K562 (cell line): Measurements from ENCODE around the gene PMM1. TPM values are rescaled to one million over a fixed set of nuclear protein-coding genes. Genes with fewer than 3 reads are reported as not detected.

ENCODE experiments used
- ATF1 ChIP-seq, 2 experiments: fragments of 450-650 bp in 1 of 2; IDR thresholded peaks; 2 replicates each; pipeline ENCODE4 v1.6.1; 2016; ENCODE audit warnings: missing compliant biosample characterization in 1 of 2, missing genetic modification characterization in 1 of 2
- CBX1 ChIP-seq: sonication (generic); IDR thresholded peaks from 2 replicates; pipeline ENCODE4 v1.6.1; 2016; ENCODE audit warnings: antibody characterized with exemption, low read depth, mild to moderate bottlenecking
- CCAR2 ChIP-seq: fragments of 200-400 bp; formaldehyde crosslinking; IDR thresholded peaks from 2 replicates; pipeline ENCODE4 v1.6.1; 2017; ENCODE audit warnings: mild to moderate bottlenecking, low read depth, low read length
- GTF2E2 ChIP-seq: fragments of 200-800 bp; sonication (Bioruptor generic); IDR thresholded peaks from 2 replicates; pipeline ENCODE4 v1.6.1; 2016; ENCODE audit warnings: missing genetic modification characterization, missing compliant biosample characterization
- KAT7 ChIP-seq: sonication (generic); formaldehyde crosslinking; IDR thresholded peaks from 2 replicates; pipeline ENCODE4 v1.8.0; 2022; ENCODE audit warnings: missing genetic modification reagents, mild to moderate bottlenecking, borderline replicate concordance
- MYNN ChIP-seq, 2 experiments: sonication (generic); formaldehyde crosslinking in 1 of 2; IDR thresholded peaks; 2 replicates each; pipeline versions ENCODE4 v1.5.0 to v1.6.1; 2016 to 2020; ENCODE audit warnings: antibody characterized with exemption in 1 of 2, missing genetic modification reagents in 1 of 2
- NCOA1 ChIP-seq: fragments of 450-650 bp; IDR thresholded peaks from 2 replicates; pipeline ENCODE4 v1.6.1; 2016; ENCODE audit warnings: low read depth
- NFRKB ChIP-seq: fragments of 450-650 bp; IDR thresholded peaks from 2 replicates; pipeline ENCODE4 v1.6.1; 2016; ENCODE audit warnings: low read depth
- SIX5 ChIP-seq, 2 experiments: IDR thresholded peaks; 2 replicates each; pipeline ENCODE4 v1.6.1; 2011; ENCODE audit warnings: low read length in 2 of 2, borderline replicate concordance in 1 of 2, low read depth in 1 of 2, mild to moderate bottlenecking in 1 of 2, moderate library complexity in 1 of 2; ENCODE audit not compliant: insufficient read depth in 1 of 2
- SMAD2 ChIP-seq: fragments of 150-350 bp; IDR thresholded peaks from 2 replicates; pipeline ENCODE4 v1.6.1; 2014; ENCODE audit warnings: low read depth, mild to moderate bottlenecking, low read length
- XRCC3 ChIP-seq: fragments of 450-650 bp; IDR thresholded peaks from 2 replicates; pipeline ENCODE4 v1.6.1; 2017; ENCODE audit warnings: mild to moderate bottlenecking, moderate library complexity
- ZNF561 ChIP-seq: fragments of 450-650 bp; formaldehyde crosslinking; conservative IDR thresholded peaks from 2 replicates; pipeline ENCODE4 v1.4.0; 2020; ENCODE audit warnings: mild to moderate bottlenecking, moderate library complexity
- ZNF57 ChIP-seq: fragments of 450-650 bp; formaldehyde crosslinking; IDR thresholded peaks from 2 replicates; pipeline ENCODE4 v1.4.0; 2020; ENCODE audit warnings: mild to moderate bottlenecking, moderate library complexity
- ZNF584 ChIP-seq: fragments of 200-800 bp; sonication (Bioruptor generic); IDR thresholded peaks from 2 replicates; pipeline ENCODE4 v1.6.1; 2016; ENCODE audit warnings: low read depth, mild to moderate bottlenecking, missing genetic modification characterization, missing compliant biosample characterization
- polyA plus RNA-seq, 8 experiments: library from polyadenylated mRNA; depleted of rRNA in 4 of 8; stranded (reverse) in 5 of 8; unstranded in 3 of 8; fragments of >200 nt; fragmentation: Nextera tagmentation in 2 of 8; fragmentation: Illumina TruSeq in 1 of 8; extraction: Ambion mirVana in 2 of 8; extraction: Trizol in 1 of 8; gene quantifications; 2 replicates each; pipeline versions ENCODE4 v1.2.1 to v1.2.3, GENCODE V29; 2011 to 2014; ENCODE audit warnings: inconsistent platforms in 1 of 8, missing spikeins in 1 of 8
- total RNA-seq, 7 experiments: library from RNA; depleted of rRNA in 6 of 7; stranded (reverse); fragments of >200 nt in 6 of 7; fragmentation: Illumina TruSeq in 2 of 7; extraction: Trizol in 2 of 7; gene quantifications; 2 replicates each; pipeline versions ENCODE4 v1.2.1 to v1.2.3, GENCODE V29; 2011 to 2021; ENCODE audit warnings: low replicate concordance in 1 of 7
- TF ChIP-seq, protein P1 (sequence below): fragments of 200-800 bp; sonication (Bioruptor generic); IDR thresholded peaks from 2 replicates; pipeline ENCODE4 v1.6.1; 2017; ENCODE audit warnings: missing genetic modification characterization, missing compliant biosample characterization
- TF ChIP-seq, protein P2 (sequence below): sonication (generic); formaldehyde crosslinking; IDR thresholded peaks from 2 replicates; pipeline ENCODE4 v1.8.0; 2022; ENCODE audit warnings: mild to moderate bottlenecking, missing genetic modification reagents, borderline replicate concordance
- TF ChIP-seq, protein P3 (sequence below): sonication (generic); formaldehyde crosslinking; IDR thresholded peaks from 2 replicates; pipeline ENCODE4 v1.8.0; 2022; ENCODE audit warnings: mild to moderate bottlenecking, low read depth, missing genetic modification reagents

Gene PMM1
- total and polyA plus RNA-seq, 9 of the 15 experiments (the other 6 are each of a cell fraction or from before 2014, with no cell fraction given), result 10.2 to 31.7 (median 20.3) TPM

DNA sequence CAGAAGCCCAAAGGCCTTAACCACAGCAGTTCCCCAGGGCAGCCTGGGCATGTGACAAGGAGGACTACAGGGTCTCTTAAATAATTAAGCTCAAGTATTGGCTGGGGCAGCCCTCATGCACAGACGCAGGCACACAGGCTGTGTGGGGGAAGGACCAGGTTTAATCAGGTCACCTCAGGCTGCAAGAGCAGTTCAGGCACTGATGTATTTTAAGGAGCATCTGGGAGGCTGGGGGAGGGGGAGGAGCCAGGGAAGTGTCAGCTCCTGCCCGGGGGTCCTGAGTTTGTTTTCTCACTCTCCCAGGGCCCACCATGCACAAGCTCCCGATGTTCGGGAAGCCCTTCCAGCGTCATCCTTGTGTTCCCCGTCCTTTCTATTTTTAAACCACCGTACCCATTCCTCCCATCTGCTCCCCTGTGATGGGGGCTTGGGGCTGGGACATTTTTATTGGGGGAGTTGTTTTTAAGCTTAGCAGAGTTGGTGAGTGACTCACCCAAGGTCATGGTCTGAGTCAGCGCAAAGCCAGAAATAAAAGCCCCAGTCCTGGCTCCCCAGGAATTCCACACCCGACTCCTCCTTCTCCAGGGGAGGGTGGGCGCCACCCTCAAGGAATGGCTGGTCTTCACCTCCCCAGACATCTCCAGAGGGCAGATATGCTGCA lies 26.5 kb downstream of the PMM1 start (continued):
- TF ChIP-seq NFRKB (no peak), NCOA1 (peak; percentile 18; the same call in 1 of the 2 replicates), XRCC3 (no peak), SIX5 (IDR thresholded peaks at IDR 0.05; ENCODE audit: borderline replicate concordance in 1 of 2, insufficient read depth in 1 of 2, low read depth in 1 of 2, low read length in 2 of 2) (no peak), KAT7 (CRISPR knock-in tag) (no peak), GTF2E2 (tag) (no peak), ZNF561 (CRISPR knock-in tag) (no peak), ZNF584 (CRISPR knock-in tag) (no peak), ZNF57 (CRISPR knock-in tag) (no peak), CCAR2 (no peak), MYNN (IDR thresholded peaks at IDR 0.05) (0 out of 2 replicates have a peak, but pooled peaks have one; percentile 41), MYNN (CRISPR knock-in tag; IDR thresholded peaks at IDR 0.05) (no peak), ATF1 (CRISPR knock-in tag; IDR thresholded peaks at IDR 0.05) (no peak), ATF1 (tag; IDR thresholded peaks at IDR 0.05) (0 out of 2 replicates have a peak, but pooled peaks have one; percentile 5), SMAD2 (no peak), CBX1 (no peak)
- TF ChIP-seq, protein P1, sequence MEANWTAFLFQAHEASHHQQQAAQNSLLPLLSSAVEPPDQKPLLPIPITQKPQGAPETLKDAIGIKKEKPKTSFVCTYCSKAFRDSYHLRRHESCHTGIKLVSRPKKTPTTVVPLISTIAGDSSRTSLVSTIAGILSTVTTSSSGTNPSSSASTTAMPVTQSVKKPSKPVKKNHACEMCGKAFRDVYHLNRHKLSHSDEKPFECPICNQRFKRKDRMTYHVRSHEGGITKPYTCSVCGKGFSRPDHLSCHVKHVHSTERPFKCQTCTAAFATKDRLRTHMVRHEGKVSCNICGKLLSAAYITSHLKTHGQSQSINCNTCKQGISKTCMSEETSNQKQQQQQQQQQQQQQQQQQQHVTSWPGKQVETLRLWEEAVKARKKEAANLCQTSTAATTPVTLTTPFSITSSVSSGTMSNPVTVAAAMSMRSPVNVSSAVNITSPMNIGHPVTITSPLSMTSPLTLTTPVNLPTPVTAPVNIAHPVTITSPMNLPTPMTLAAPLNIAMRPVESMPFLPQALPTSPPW (CRISPR knock-in tag), result peak; percentile 18; the same call in 1 of the 2 replicates
- TF ChIP-seq, protein P2, sequence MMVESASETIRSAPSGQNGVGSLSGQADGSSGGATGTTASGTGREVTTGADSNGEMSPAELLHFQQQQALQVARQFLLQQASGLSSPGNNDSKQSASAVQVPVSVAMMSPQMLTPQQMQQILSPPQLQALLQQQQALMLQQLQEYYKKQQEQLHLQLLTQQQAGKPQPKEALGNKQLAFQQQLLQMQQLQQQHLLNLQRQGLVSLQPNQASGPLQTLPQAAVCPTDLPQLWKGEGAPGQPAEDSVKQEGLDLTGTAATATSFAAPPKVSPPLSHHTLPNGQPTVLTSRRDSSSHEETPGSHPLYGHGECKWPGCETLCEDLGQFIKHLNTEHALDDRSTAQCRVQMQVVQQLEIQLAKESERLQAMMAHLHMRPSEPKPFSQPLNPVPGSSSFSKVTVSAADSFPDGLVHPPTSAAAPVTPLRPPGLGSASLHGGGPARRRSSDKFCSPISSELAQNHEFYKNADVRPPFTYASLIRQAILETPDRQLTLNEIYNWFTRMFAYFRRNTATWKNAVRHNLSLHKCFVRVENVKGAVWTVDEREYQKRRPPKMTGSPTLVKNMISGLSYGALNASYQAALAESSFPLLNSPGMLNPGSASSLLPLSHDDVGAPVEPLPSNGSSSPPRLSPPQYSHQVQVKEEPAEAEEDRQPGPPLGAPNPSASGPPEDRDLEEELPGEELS (CRISPR knock-in tag), result no peak
- TF ChIP-seq, protein P3, sequence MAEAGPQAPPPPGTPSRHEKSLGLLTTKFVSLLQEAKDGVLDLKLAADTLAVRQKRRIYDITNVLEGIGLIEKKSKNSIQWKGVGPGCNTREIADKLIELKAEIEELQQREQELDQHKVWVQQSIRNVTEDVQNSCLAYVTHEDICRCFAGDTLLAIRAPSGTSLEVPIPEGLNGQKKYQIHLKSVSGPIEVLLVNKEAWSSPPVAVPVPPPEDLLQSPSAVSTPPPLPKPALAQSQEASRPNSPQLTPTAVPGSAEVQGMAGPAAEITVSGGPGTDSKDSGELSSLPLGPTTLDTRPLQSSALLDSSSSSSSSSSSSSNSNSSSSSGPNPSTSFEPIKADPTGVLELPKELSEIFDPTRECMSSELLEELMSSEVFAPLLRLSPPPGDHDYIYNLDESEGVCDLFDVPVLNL (CRISPR knock-in tag), result no peak
